H54 (cell line): Measurements from ENCODE around the gene GPC6.
"Not testable (repeated sequence)": the region's sequence is repeated elsewhere in the genome, so short reads cannot be mapped to it uniquely, and the experiment has no call there.

Experiments
- DNase-seq: peaks from one replicate; pipeline ENCODE4 v3.0.0; 2011; ENCODE audit warnings: low spot score, mixed read lengths; ENCODE audit not compliant: insufficient read length
- FAIRE-seq: peaks from 3 replicates; lab custom pipeline; 2011; peaks lifted over from hg19 to GRCh38; lab: Jason Lieb, UNC
- POLR2A ChIP-seq: IDR thresholded peaks from 2 replicates; pipeline ENCODE4 v1.6.1; 2011; ENCODE audit warnings: low read depth, mild to moderate bottlenecking, low read length

The GPC6 gene

DNA sequence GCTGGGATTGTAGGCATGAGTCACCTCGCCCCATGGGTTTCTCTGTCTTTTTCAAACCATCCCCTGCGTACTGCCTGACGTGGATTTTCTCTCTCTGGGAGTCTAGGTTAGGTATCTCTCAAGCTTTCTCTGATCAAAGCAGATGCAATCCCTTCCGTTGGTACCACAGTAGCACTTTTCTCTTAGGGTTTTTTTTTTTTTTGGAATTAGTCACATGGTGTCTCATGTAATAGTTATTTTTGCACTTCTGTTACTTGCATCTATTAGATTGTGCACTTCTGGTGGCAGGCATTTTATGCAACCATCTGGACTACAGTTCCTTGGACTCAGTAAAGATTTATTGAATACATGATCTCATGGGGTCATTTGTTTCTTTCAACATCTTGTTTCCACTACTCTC is 72.1 kb downstream of the GPC6 start:
- no peak for TF ChIP-seq POLR2A
- FAIRE-seq (no peak), DNase-seq (no peak)

DNA sequence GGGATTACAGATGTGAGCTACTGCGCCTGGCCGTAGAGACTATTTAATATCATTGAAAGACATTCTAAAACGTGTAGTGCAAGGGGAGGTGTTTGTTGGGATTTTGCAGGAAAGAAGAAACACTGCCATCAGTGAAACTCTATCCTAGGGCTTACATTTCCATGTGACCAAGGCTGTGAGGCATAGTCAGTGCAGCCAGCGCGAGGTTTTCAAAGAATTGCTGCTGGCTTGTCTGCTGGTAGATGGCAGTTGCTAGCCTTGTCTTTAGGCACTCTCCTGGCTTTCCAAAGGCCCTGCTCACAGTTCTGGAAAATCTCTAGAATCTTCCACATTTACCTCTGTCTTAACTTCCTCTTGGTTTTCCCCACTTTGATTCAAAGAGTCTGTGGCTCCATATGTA is 77.5 kb downstream of the GPC6 start:
- FAIRE-seq (peak; percentile 58), DNase-seq (no peak)
- TF ChIP-seq POLR2A, result no peak

DNA sequence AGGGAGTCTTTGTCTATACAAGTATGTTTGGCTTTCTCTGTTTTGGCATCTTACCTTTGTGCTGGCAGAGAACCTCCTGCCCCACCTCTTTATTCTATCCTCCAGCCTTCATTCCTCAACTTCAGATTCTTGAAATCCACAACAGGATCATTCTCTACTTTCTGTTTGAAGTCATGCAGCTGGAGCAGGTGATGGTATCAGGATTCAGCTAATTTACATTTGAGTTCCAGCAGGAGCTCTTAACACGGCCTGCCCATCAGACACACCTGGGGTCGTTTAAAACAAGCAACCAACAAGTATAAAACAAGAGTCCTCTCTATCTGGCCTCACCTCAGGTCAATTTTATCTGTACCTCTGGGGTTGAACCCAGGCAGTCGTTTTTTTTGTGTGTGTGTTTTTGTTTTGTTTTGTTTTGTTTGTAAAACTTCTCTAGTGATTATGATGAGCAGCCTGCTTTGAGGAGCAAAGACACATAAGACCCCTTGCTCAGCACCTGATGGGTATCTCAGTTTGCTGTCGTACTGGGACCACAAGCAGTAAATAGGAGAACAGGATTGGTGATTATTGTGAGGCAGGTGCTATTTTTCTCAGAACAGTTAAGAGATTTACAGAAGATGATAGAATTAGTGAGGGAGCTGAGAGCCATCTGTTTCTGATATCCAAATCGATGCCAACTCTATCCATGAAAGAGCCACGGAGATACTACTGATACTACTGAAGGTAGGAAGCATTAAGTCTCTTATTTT is 78.4 kb downstream of the GPC6 start:
- peak; percentile 64 for FAIRE-seq
- TF ChIP-seq POLR2A, result no peak
- DNase-seq, result no peak

DNA sequence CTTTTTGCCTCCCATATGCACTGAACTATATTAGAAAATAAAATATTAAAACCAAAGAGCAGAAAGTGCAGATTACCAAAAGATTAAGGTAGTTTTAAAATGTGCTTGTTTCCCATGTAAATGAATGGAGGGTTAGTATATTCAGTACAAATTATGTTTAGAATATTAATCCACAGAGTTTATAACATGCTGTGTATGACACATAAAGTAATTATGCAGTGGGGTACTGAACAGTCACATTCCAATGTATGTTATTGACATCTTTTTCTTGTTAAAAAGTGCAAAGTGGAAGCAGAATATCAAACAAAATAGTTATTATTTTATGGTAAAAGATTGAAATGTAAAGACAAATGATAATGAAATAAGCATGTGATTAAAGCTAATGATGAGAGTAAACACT is 79.3 kb downstream of the GPC6 start:
- no peak for TF ChIP-seq POLR2A
- no peak for DNase-seq
- FAIRE-seq, result no peak

DNA sequence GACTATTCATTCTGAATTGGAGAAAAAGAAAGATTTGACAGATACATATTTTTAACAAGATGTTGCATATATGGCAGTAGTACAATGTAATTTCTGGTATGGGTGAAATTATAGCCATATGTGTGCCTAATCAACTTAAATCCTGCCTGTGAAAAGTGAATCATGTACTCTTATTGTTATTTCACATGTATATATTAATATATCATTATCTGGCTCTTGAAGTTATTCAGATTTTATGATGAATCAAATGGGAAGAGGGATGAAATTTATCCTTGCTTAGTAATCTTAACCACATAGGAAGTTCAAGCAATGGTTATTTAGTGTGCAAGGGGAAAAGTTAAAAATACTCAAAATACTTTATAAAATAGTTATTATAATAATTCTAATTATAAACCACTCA is 80.5 kb downstream of the GPC6 start:
- FAIRE-seq (peak; percentile 69), DNase-seq (no peak)
- no peak for TF ChIP-seq POLR2A

DNA sequence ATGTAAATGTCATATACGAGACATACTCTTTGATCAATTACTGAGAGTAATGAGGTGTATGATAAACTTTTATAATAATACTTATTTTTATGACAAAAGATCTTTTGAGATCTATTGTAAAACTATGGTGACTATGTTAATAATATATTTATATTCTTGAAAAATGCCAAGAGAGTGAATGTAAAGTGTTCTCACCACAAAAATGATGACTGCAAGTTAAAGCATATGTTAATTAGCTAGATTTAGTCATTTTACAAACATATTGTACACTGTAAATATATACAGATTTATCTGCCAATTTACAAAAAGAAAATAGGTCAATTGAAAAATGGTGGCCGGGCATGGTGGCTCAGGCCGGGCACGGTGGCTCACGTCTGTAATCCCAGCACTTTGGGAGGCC is 81.0 kb downstream of the GPC6 start:
- no peak for TF ChIP-seq POLR2A
- no peak for DNase-seq
- FAIRE-seq, result no peak

DNA sequence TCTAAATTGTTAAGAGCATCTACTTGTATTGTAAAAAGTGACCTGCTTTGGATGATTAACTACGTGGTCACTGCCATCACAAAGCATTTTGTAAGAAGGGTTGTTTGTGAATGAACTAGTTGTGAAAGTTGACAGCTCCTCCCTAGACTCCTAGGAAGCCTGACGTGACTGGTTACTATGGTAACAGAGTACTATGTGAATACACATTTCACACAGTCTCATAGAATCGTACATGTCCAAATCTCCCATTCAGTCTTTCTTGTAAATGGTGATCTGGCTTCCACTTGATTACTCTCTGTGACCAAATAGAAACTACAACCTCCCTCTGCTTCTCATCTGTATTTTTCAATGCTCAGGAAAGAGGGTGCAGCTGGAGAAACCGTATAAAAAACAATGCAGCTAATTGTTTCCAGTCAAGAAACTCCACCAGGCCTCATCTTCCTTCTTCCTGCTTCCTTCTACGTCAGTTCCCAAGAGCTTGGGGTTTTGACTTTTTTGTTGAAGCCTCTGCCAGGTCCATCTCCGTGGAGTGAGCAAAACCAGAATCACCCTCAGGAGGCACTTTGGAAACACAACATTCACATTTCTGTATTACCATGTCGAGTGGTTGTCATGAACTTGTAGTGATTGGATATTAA is 83.4 kb downstream of the GPC6 start:
- TF ChIP-seq POLR2A, result no peak
- FAIRE-seq (peak; percentile 98), DNase-seq (no peak)

DNA sequence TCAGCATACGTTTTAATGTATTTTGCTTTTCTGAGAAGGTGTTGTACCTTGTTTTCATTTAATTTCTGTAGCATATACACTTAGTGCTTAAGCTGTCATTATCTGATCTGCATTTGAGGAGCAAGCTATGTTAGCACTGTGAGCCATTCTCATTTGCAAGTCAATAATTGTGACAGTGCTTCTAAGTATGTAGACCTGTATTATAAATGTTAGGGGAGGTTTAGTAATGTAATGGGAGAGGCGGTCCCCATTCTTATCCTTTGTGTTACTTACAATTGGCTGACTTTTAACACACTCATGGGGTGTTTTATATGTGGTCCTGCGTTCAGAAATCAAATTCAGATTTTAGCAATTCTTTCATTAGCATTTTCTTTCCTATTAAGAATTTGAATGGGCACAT is 90.2 kb downstream of the GPC6 start:
- TF ChIP-seq POLR2A, result no peak
- FAIRE-seq, result peak; percentile 53
- DNase-seq, result no peak

DNA sequence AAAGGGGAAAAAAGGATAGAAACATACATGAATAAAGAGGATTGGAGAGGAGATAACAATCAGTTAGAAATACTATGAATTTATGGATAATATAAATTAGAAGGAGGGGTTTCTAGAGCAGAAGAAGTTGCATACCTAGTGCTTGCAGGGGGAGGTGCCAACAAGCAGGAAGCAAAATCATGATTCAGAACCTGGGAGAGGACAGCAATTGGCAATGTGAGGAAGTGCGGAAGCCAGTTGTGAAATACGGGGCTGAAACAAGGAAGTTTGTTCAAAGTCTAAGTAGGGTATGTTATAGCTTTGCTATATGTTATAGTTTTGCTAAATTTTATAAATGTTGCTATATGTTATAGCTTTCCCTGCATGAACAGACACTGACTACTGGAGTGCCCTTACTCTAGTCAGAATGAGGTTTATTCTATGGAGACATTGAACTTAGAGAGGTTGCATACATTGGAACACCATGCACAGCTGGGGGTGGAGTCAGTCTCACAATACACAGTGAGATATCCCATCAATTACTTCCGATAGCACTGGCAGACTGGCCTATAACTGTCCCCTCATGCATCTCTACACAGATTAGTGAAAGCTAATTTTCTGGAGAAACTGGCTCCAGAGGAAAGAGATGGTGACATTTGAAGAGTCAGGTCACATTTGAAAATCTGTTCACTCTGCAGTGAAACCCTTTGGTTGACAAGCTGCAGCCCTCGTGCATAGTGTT is 92.1 kb downstream of the GPC6 start:
- no peak for TF ChIP-seq POLR2A
- FAIRE-seq (peak; percentile 69), DNase-seq (no peak)

DNA sequence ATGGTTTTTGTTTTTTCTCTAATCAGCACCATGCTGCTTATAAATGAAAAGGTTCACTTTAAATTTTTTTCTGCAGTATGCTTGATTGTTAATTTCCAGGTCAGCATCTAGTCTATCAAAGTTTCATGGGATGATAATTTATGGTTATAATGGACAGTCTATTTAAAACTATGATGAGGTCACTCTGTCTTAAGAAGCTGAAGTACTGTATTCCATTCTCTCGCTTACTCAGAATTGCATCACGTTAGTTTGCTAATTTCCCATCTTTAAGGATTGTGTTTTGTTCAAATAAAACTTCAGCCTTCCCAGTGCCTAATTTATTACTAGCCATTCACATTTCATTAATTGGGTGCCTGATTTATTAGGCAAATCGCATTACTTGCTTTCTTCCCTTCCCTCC is 94.3 kb downstream of the GPC6 start:
- FAIRE-seq (peak; percentile 71), DNase-seq (no peak)
- no peak for TF ChIP-seq POLR2A

DNA sequence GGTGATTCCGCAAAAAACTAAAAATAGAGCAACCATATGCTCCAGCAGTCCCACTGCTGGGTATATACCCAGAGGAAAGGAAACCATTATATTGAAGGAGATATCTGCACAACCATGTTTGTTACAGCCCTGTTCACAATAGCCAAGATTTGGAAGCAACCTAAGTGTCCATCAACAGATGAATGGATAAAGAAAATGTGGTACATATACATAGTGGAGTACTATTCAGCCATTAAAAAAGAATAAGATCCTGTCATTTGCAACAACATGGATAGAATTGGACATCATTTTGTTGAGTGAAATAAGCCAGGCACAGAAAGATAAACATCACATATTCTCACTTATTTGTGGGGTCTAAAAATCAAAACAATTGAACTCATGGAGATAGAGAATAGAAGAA is 97.3 kb downstream of the GPC6 start:
- not testable (repeated sequence) for DNase-seq
- peak; percentile 55 for FAIRE-seq

DNA sequence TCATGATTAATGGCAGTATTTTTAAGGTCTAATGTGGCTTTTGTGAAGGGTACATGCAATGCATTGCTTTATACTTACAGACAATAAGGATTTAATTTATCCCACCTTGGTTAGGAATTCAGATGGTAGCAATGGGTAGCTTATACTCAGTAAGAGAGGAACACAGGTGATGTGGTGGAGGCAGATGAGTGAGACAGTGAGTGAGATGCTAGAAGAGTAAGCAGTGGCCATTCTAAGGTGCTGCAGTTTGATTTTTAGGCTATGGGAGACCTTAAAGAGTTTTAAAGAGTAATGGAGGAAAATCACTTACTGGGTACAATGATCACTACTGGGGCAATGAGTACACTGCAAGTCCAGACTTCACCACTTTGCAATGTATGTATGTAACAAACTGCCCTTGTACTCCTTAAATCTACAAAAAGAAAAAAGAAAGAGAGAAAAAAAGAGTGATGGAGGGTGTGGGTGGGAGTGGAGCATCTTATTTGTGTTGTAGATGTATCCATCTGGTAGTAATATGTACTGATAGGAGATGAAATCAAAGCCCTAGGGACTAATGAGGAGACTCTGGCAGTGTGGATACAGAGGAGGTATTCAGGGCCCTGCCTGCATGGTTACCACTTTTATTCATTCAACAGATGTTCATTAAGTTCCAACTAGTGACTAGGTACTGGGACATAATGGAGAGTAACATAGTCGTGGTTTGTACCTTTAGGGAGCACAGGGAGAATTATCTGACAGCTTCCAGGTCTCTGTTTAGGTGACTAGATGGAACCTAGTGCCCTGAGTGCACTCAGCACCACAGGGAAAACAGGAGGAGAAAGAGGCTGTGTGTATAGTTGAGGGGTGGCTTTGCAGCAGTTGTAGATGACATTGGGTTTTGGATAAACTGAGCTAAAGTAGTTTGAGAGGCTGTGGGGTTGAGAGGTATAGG is 99.0 kb downstream of the GPC6 start:
- peak; percentile 67 for FAIRE-seq
- TF ChIP-seq POLR2A, result no peak
- DNase-seq, result no peak

DNA sequence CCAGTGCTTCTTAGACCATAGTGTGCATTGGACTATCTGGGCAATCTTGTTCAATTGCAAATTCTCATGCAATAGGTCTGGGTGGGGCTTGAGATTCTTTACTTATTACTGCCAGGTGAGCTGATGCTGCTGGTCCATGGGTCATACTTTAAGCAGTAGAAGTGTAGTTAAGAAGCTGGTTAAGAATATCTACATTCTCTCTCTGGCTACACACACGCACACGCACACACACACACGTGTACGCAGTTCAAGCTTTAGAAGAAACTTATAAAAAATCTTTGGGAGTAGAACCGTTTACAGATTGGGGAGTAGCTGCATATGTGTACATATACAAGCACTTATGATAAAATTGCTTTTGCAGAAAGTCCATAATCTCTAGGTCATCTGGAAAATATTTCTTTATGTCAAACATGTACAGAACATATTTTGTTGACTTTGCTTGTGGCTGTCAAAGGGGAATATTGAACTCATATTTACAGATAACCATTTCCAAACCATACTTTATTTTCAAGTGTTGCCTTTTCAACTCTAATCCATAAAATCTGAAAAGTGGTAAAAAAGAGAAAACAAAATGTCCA is 99.7 kb downstream of the GPC6 start:
- FAIRE-seq (peak; percentile 53), DNase-seq (no peak)
- no peak for TF ChIP-seq POLR2A
